NCI-H1417 treated with DMSO at 0.1 percent for 48 hours (cell line): ENCODE results near the gene NEDD9.

Experiments used
- DNase-seq: peaks from one replicate; lab custom pipeline; 2025; lab: John Stamatoyannopoulos, UW

The NEDD9 gene

GRCh38 chr6:11217360-11218101, 14.9 kb downstream of the NEDD9 start:
- DNase-seq = no peak

- DNase-seq = no peak
Measured at GRCh38 chr6:11215773-11216172, 16.7 kb downstream of the NEDD9 start.

DNA sequence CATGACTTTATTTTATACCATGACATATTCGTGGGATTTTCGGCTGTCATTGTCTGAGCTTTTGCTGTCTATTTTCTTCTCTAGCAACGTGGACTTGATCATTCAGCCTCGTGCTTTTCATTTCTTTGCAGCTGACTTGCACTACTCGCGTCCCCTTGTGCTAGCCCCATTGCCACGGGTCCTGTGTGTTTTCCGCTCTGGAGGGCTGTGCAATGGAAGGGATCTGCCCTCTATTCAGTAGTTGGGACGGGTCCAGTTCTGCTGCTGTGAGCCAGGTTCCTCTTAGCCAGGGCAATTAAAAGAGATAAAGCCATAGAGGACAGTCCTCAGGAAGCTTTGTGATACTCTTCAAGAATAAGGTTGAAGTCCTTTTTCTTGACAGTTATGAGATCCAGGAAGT, 17.6 kb downstream of the NEDD9 start:
- no peak for DNase-seq

DNA sequence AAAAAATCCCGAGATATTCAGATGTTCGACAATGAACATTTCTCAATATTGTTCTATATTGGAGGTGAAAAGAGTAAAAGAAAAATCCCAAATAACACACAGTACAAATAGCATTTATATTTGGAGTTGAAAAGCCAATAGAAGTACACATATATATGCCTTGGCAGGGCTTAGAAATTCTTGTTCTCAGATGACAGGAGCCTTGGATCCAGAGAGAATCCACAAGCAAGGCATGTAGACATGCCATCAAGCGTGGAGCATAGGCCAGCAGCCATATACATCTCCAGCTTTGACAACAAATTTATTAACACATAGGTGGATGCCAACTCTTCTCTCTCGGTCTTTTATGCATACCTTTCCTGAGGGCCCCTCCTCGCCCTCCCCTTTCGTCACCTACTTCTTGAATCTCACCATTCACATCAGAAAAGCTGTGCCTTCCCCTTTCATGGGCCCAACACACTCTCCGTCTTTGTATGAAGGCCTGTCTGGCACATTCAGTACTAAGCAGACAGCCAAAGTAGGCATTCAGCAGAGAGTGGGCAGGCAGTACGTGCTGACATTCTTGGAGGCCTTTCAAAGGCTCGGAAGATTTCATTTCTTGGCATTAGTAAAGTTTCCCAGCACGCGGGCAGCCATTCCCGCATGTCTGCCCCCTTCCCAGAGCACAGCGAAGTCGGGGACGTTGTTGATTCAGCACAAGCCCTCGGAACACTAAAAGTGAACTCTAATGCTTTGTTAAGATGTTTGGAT, 18.2 kb downstream of the NEDD9 start:
- DNase-seq = no peak

GRCh38 chr6:11213422-11214021, 18.9 kb downstream of the NEDD9 start:
- no peak for DNase-seq

DNA sequence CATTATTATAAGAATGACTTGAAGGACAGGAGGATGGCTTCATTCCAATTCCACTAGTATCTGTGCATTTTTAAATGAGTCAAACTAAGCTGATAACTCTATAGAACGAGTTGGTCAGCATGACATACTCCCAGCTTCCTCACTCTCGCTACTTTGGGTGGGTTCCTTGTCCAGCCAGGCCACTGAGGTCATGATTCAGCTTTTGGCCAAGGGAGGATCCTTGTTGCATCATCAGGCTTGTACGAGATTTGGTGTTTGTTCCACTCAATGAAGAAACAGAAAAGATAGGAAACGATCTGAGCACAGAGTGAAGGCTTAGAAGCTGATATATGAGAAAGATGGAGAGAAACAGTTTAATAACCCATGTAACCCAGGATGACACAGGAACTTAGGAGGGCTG, 19.8 kb downstream of the NEDD9 start:
- no peak for DNase-seq

DNA sequence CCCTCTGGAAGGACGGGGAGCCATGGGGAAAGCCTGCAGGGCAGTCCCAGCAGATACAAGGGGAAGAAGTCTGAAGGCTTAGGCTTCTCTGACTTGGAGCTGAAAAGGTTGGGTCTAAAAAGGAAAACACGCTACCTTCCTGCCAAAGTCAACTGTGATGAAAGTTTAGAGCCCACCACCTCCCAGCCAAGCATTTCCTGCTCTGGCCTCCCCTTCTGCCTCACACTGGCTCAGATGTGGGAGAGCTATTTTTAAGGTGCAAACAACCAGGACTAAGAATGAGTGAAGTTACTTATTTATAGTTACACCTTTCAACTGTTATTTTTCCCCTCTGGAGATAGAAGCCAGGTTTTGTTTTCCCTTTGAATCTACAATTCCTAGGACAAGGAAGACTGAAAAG, 21.2 kb downstream of the NEDD9 start:
- DNase-seq = no peak

DNA sequence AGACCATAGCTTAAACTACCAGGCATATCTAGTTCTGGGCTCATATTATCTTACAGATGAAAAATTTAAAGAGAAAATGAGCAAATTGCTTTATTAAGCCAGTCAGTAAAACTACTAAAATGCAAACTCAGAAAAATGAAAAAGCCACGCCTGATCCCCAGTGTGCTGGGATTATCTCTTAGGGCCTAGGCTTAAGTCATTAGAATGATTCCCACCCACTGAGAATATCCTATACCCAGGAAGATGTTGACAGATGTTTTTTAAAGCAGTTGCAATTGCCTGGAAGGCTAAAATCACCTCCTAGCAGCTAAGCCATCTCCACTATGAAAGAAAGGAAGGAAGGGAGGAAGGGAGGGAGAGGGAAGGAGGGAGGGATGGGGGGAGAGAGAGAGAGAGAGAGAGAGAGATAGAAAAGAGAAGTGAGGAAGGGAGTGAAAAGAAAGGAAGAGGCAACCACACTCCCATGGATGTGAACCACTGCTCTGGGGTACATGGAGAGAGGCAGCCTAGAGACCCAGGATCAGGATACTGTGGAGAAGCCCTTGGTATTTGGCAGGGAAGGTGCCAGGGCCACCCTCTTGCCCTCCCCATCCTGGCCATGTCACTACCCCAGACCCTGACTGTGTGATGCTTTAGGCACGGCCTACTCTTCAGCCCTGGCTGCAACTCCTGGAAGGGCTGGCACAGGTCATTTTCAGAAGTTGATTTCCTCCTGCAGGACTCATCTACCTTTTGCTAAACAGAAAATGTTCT, 21.9 kb downstream of the NEDD9 start:
- no peak for DNase-seq

- DNase-seq = no peak
Measured at GRCh38 chr6:11209906-11210305, 22.6 kb downstream of the NEDD9 start.

DNA sequence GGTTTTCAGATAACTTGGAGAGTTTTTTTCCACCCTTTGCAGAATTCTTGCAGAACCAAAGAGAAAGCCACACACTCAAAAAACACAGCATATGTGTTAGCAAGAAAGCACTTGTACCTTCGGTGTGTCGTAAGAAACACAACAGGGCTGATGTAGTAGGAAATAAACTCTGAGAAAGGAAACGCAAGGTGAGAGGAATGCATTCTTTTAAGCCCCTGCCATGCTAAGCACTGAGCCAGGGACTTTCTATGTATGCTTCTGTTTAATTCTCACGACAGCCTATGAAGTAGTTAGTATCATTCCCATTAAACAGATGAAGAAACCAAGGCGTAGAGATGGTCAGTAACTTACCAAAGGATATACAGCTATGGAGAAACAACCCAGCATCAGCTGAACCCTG, 23.1 kb downstream of the NEDD9 start:
- DNase-seq = no peak

GRCh38 chr6:11208854-11209253, 23.6 kb downstream of the NEDD9 start:
- DNase-seq = no peak

GRCh38 chr6:11208267-11208666, 24.2 kb downstream of the NEDD9 start:
- no peak for DNase-seq

- DNase-seq = no peak
Measured at GRCh38 chr6:11207199-11207968, 25.1 kb downstream of the NEDD9 start.

GRCh38 chr6:11206576-11206975, 25.9 kb downstream of the NEDD9 start:
- DNase-seq = no peak

DNA sequence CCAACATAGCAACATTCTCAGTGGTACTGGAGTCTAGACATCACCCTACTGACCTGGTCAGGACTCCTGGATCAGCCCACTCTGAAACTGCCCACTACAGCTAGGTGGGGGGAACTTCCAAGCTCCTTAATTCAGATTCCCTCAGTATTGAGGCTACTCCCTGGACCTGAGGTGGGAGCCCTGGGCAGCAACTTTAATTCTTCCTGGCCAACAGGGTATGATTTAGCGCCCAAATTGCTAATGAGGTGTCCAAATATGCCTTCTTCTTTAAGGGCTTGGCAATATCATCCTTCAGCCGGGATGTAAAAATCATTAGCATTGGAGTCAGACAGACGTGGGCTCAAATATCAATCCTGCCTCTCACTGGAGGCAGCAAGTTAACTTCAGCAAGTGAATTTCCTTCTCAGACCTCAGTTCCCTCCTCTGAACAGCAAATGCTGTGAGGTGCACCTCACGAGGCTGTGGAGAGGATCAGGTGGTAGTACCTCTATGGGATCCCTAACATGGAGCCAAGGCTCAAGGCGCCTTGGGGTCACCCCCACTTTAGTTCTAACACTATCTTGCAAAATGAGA, 27.6 kb downstream of the NEDD9 start:
- DNase-seq = no peak

DNA sequence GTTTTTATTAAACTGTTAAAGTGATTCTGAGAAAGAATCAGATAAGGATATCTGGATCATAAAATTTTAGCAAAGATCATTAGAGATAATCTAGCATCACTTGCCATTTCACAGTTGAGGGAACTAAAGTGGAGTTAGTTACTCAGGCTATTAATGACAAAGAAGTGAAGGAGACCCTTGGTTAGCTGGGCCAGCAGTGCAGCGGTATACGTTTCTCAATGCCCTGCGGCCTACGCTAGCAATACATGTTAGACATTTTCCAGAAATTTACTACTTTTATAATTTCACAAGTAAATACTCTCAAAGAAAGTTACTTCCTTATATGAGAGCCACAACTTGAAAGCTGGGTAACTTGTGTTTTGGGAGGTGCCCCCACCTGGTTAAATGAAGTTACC, 28.5 kb downstream of the NEDD9 start:
- no peak for DNase-seq

GRCh38 chr6:11203306-11204004, 29.0 kb downstream of the NEDD9 start:
- no peak for DNase-seq

GRCh38 chr6:11202513-11203305, 29.8 kb downstream of the NEDD9 start:
- DNase-seq = no peak

- no peak for DNase-seq
Measured at GRCh38 chr6:11201772-11202512, 30.5 kb downstream of the NEDD9 start.
